ENCODE data around the gene PTRH2.

- TF ChIP-seq CTCF (IDR thresholded peaks at IDR 0.05; ENCODE audit: extremely low read depth in 1 of 2, insufficient read depth in 1 of 2, low read depth in 1 of 2, low read length in 2 of 2) (no peak), POLR2A (IDR thresholded peaks at IDR 0.05; ENCODE audit: low read depth, low read length) (no peak), MYC (IDR thresholded peaks at IDR 0.05; ENCODE audit: low read depth, low read length) (no peak), GATA2 (IDR thresholded peaks at IDR 0.05; ENCODE audit: insufficient read depth, insufficient read length, low read depth, low read length) (no peak), EZH2 (IDR thresholded peaks at IDR 0.05; ENCODE audit: borderline replicate concordance, low read depth, low read length, severe bottlenecking) (no peak), POLR2AphosphoS5 (IDR thresholded peaks at IDR 0.05; ENCODE audit: insufficient read depth, low read depth, low read length) (no peak), JUN (IDR thresholded peaks at IDR 0.05; ENCODE audit: borderline replicate concordance, insufficient read depth, insufficient read length, low read depth) (no peak), MAX (IDR thresholded peaks at IDR 0.05; ENCODE audit: insufficient read depth, insufficient read length) (no peak), FOS (IDR thresholded peaks at IDR 0.05; ENCODE audit: borderline replicate concordance, insufficient read depth, low read length) (no peak)
These were observed 30.1 kb upstream of the PTRH2 start for GRCh38 chr17:59737324-59737723.

Data from endothelial cell of umbilical vein (primary cell).